K562 (cell line): ENCODE results near the gene GPRIN2. TPM values are rescaled to one million over a fixed set of nuclear protein-coding genes. Genes with fewer than 3 reads are reported as not detected.
A peak's percentile ranks its signal among the peaks of the same experiment; 100 is the strongest.

Experiments
- CHD4 ChIP-seq: fragments of 200-600 bp; sonication (generic); IDR thresholded peaks from 3 replicates; pipeline ENCODE4 v1.6.1; 2012; ENCODE audit warnings: low read depth, mild to moderate bottlenecking, mixed read lengths, low read length, inconsistent platforms; ENCODE audit not compliant: insufficient read depth, insufficient replicate concordance, poor library complexity, severe bottlenecking
- CREB1 ChIP-seq, 2 experiments: sonication (generic) in 1 of 2; formaldehyde crosslinking in 1 of 2; IDR thresholded peaks; 2 replicates each; pipeline versions ENCODE4 v1.6.1 to v1.8.0; 2012 to 2022; ENCODE audit warnings: inconsistent platforms in 1 of 2, mild to moderate bottlenecking in 1 of 2, missing genetic modification reagents in 1 of 2, moderate library complexity in 1 of 2
- HMG20B ChIP-seq: fragments of 250-450 bp; sonication (Bioruptor Pico); IDR thresholded peaks from 2 replicates; pipeline ENCODE4 v1.5.0; 2021; ENCODE audit warnings: mild to moderate bottlenecking
- MCM5 ChIP-seq: fragments of 450-650 bp; IDR thresholded peaks from 2 replicates; pipeline ENCODE4 v1.6.1; 2016; ENCODE audit warnings: low read depth
- MIER1 ChIP-seq: fragments of 450-650 bp; IDR thresholded peaks from 2 replicates; pipeline ENCODE4 v1.6.1; 2016; ENCODE audit warnings: antibody characterized with exemption, mild to moderate bottlenecking, low read depth
- MYNN ChIP-seq, 2 experiments: sonication (generic); formaldehyde crosslinking in 1 of 2; IDR thresholded peaks; 2 replicates each; pipeline versions ENCODE4 v1.5.0 to v1.6.1; 2016 to 2020; ENCODE audit warnings: antibody characterized with exemption in 1 of 2, missing genetic modification reagents in 1 of 2
- NFXL1 ChIP-seq: fragments of 450-650 bp; formaldehyde crosslinking; IDR thresholded peaks from 2 replicates; pipeline ENCODE4 v1.4.0; 2021; ENCODE audit warnings: mild to moderate bottlenecking
- ZBTB1 ChIP-seq: sonication (generic); formaldehyde crosslinking; IDR thresholded peaks from 2 replicates; pipeline ENCODE4 v1.8.1; 2023; ENCODE audit warnings: missing genetic modification reagents, low read depth, mild to moderate bottlenecking, borderline replicate concordance
- ZNF134 ChIP-seq: fragments of 250-450 bp; sonication (Bioruptor Pico); conservative IDR thresholded peaks from 2 replicates; pipeline ENCODE4 v1.4.0; 2020
- ZNF175 ChIP-seq: fragments of 200-800 bp; sonication (Bioruptor generic); IDR thresholded peaks from 2 replicates; pipeline ENCODE4 v1.6.1; 2016; ENCODE audit warnings: low read depth, mild to moderate bottlenecking, missing genetic modification characterization, missing compliant biosample characterization
- ZNF444 ChIP-seq: fragments of 250-450 bp; sonication (Bioruptor Pico); IDR thresholded peaks from 2 replicates; pipeline ENCODE4 v1.4.0; 2020; ENCODE audit warnings: mild to moderate bottlenecking, moderate library complexity
- polyA plus RNA-seq, 8 experiments: library from polyadenylated mRNA; depleted of rRNA in 4 of 8; stranded (reverse) in 5 of 8; unstranded in 3 of 8; fragments of >200 nt; fragmentation: Nextera tagmentation in 2 of 8; fragmentation: Illumina TruSeq in 1 of 8; extraction: Ambion mirVana in 2 of 8; extraction: Trizol in 1 of 8; gene quantifications; 2 replicates each; pipeline versions ENCODE4 v1.2.1 to v1.2.3, GENCODE V29; 2011 to 2014; ENCODE audit warnings: inconsistent platforms in 1 of 8, missing spikeins in 1 of 8
- total RNA-seq, 7 experiments: library from RNA; depleted of rRNA in 6 of 7; stranded (reverse); fragments of >200 nt in 6 of 7; fragmentation: Illumina TruSeq in 2 of 7; extraction: Trizol in 2 of 7; gene quantifications; 2 replicates each; pipeline versions ENCODE4 v1.2.1 to v1.2.3, GENCODE V29; 2011 to 2021; ENCODE audit warnings: low replicate concordance in 1 of 7
- TF ChIP-seq, protein P1 (sequence below): sonication (generic); formaldehyde crosslinking; IDR thresholded peaks from 2 replicates; pipeline ENCODE4 v1.8.1; 2023; ENCODE audit warnings: mild to moderate bottlenecking, missing genetic modification reagents
- TF ChIP-seq, protein P2 (sequence below), 2 experiments: fragments of 450-650 bp; IDR thresholded peaks; 2 replicates each; pipeline ENCODE4 v1.6.1; 2016
- TF ChIP-seq, protein P3 (sequence below): IDR thresholded peaks from 2 replicates; pipeline ENCODE4 v1.6.1; 2012; ENCODE audit warnings: low read depth, low read length, improper control_type of control experiment, borderline replicate concordance
- TF ChIP-seq, protein P4 (sequence below): IDR thresholded peaks from 2 replicates; pipeline ENCODE4 v1.6.1; 2014; ENCODE audit warnings: antibody characterized with exemption
- TF ChIP-seq, protein P5 (sequence below): fragments of 450-650 bp; formaldehyde crosslinking; IDR thresholded peaks from 2 replicates; pipeline ENCODE4 v1.4.0; 2020; ENCODE audit warnings: mild to moderate bottlenecking
- TF ChIP-seq, protein P6 (sequence below): sonication (generic); formaldehyde crosslinking; IDR thresholded peaks from 2 replicates; pipeline ENCODE4 v1.8.1; 2023; ENCODE audit warnings: mild to moderate bottlenecking, missing genetic modification reagents

GPRIN2 gene
- total and polyA plus RNA-seq, 9 of the 15 experiments (the other 6 are each of a cell fraction or from before 2014, with no cell fraction given): not detected

DNA sequence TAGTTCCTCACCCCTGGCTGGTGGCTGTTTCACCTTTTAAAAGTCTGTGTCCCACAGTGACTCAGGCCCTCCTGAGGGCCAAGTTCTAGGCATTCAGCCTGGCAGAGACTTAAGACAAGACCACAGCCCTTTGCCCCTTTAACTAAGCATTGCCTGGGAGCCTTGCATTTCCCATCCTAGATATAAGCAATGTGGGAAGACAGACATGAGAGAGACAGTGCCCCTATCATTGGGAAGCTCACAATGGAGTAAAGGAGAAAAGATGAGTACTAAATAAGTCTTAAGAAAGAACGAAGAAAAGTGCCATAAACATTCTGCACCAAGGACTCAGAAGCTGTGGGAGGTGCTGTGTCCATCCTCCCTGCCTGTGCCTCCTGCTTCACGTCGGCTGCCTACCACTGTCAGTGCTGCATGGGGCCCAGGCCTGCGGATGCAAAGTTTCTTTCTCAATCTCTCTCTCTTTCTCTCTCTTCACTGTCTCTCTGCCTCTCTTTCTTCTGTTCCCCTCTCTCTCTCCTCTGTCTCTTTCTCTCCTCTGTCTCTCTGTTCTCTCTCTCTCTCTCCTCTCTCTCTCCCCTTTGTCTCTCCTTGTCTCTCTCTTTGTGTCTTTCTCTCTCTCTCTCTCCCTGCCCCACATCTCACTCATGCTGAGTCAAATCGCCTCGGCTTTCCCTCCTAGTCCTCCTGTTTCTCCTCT, 21.5 kb downstream of the GPRIN2 start (continued):
- TF ChIP-seq, protein P1, sequence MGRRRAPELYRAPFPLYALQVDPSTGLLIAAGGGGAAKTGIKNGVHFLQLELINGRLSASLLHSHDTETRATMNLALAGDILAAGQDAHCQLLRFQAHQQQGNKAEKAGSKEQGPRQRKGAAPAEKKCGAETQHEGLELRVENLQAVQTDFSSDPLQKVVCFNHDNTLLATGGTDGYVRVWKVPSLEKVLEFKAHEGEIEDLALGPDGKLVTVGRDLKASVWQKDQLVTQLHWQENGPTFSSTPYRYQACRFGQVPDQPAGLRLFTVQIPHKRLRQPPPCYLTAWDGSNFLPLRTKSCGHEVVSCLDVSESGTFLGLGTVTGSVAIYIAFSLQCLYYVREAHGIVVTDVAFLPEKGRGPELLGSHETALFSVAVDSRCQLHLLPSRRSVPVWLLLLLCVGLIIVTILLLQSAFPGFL (CRISPR knock-in tag): no peak
- no peak for TF ChIP-seq NFXL1 (CRISPR knock-in tag)
- TF ChIP-seq, protein P2, sequence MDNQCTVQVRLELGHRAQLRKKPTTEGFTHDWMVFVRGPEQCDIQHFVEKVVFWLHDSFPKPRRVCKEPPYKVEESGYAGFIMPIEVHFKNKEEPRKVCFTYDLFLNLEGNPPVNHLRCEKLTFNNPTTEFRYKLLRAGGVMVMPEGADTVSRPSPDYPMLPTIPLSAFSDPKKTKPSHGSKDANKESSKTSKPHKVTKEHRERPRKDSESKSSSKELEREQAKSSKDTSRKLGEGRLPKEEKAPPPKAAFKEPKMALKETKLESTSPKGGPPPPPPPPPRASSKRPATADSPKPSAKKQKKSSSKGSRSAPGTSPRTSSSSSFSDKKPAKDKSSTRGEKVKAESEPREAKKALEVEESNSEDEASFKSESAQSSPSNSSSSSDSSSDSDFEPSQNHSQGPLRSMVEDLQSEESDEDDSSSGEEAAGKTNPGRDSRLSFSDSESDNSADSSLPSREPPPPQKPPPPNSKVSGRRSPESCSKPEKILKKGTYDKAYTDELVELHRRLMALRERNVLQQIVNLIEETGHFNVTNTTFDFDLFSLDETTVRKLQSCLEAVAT (IDR thresholded peaks at IDR 0.05): 0 out of 4 replicates have a peak, but pooled peaks of 1 of the 2 experiments have one; percentile 21
- no peak for TF ChIP-seq ZBTB1 (CRISPR knock-in tag)
- no peak for TF ChIP-seq CREB1 (IDR thresholded peaks at IDR 0.05)
- TF ChIP-seq CREB1 (CRISPR knock-in tag; IDR thresholded peaks at IDR 0.05): no peak
- TF ChIP-seq, protein P3, sequence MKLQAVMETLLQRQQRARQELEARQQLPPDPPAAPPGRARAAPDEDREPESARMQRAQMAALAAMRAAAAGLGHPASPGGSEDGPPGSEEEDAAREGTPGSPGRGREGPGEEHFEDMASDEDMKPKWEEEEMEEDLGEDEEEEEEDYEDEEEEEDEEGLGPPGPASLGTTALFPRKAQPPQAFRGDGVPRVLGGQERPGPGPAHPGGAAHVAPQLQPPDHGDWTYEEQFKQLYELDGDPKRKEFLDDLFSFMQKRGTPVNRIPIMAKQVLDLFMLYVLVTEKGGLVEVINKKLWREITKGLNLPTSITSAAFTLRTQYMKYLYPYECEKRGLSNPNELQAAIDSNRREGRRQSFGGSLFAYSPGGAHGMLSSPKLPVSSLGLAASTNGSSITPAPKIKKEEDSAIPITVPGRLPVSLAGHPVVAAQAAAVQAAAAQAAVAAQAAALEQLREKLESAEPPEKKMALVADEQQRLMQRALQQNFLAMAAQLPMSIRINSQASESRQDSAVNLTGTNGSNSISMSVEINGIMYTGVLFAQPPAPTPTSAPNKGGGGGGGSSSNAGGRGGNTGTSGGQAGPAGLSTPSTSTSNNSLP: no peak
- no peak for TF ChIP-seq MIER1
- TF ChIP-seq ZNF175: no peak
- TF ChIP-seq, protein P4, sequence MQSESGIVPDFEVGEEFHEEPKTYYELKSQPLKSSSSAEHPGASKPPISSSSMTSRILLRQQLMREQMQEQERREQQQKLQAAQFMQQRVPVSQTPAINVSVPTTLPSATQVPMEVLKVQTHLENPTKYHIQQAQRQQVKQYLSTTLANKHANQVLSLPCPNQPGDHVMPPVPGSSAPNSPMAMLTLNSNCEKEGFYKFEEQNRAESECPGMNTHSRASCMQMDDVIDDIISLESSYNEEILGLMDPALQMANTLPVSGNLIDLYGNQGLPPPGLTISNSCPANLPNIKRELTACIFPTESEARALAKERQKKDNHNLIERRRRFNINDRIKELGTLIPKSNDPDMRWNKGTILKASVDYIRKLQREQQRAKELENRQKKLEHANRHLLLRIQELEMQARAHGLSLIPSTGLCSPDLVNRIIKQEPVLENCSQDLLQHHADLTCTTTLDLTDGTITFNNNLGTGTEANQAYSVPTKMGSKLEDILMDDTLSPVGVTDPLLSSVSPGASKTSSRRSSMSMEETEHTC: no peak
- TF ChIP-seq HMG20B (CRISPR knock-in tag): no peak
- TF ChIP-seq, protein P5, sequence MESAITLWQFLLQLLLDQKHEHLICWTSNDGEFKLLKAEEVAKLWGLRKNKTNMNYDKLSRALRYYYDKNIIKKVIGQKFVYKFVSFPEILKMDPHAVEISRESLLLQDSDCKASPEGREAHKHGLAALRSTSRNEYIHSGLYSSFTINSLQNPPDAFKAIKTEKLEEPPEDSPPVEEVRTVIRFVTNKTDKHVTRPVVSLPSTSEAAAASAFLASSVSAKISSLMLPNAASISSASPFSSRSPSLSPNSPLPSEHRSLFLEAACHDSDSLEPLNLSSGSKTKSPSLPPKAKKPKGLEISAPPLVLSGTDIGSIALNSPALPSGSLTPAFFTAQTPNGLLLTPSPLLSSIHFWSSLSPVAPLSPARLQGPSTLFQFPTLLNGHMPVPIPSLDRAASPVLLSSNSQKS (CRISPR knock-in tag): no peak
- TF ChIP-seq ZNF444 (CRISPR knock-in tag): no peak
- TF ChIP-seq CHD4: no peak
- TF ChIP-seq ZNF134 (CRISPR knock-in tag): no peak
- no peak for TF ChIP-seq MYNN (IDR thresholded peaks at IDR 0.05)
- no peak for TF ChIP-seq MYNN (CRISPR knock-in tag; IDR thresholded peaks at IDR 0.05)
- peak; percentile 91; the same call in 1 of the 2 replicates for TF ChIP-seq MCM5
- TF ChIP-seq, protein P6, sequence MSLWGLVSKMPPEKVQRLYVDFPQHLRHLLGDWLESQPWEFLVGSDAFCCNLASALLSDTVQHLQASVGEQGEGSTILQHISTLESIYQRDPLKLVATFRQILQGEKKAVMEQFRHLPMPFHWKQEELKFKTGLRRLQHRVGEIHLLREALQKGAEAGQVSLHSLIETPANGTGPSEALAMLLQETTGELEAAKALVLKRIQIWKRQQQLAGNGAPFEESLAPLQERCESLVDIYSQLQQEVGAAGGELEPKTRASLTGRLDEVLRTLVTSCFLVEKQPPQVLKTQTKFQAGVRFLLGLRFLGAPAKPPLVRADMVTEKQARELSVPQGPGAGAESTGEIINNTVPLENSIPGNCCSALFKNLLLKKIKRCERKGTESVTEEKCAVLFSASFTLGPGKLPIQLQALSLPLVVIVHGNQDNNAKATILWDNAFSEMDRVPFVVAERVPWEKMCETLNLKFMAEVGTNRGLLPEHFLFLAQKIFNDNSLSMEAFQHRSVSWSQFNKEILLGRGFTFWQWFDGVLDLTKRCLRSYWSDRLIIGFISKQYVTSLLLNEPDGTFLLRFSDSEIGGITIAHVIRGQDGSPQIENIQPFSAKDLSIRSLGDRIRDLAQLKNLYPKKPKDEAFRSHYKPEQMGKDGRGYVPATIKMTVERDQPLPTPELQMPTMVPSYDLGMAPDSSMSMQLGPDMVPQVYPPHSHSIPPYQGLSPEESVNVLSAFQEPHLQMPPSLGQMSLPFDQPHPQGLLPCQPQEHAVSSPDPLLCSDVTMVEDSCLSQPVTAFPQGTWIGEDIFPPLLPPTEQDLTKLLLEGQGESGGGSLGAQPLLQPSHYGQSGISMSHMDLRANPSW: no peak
